Natural killer cell treated with Interleukin-12 subunit alpha and Interleukin-12 subunit beta and Interleukin-15 and Interleukin-18, amount 100 ng/mL, for 72 hours (primary cell): Measurements from ENCODE around the gene S100A8. TPM values are rescaled to one million over a fixed set of nuclear protein-coding genes. Genes with fewer than 3 reads are reported as not detected.
"Not testable (repeated sequence)": the region's sequence is repeated elsewhere in the genome, so short reads cannot be mapped to it uniquely, and the experiment has no call there.

Experiments used
- ATAC-seq, 2 donors: fragments of 150-1000 bp; cut with Tn5 transposase in 1 of 2; sonication (Bioruptor Pico), chemical (Tn5 transposase) in 1 of 2; 2 replicates each; pipeline ENCODE4 v1.10.0; 2021
- DNase-seq: peaks from one replicate; pipeline ENCODE4 v3.0.0; 2022; ENCODE audit warnings: low spot score
- H3K27ac Mint-ChIP-seq, 2 donors: 1 replicate in 1 of 2; 2 replicates in 1 of 2; pipeline ENCODE4 v1.8.0; 2022; ENCODE audit warnings: mixed read lengths in 2 of 2, mild to moderate bottlenecking in 1 of 2, moderate library complexity in 1 of 2
- H3K27me3 Mint-ChIP-seq, 2 donors: 1 replicate in 1 of 2; 2 replicates in 1 of 2; pipeline ENCODE4 v1.8.0; 2022; ENCODE audit warnings: mixed read lengths in 2 of 2
- H3K36me3 Mint-ChIP-seq: one replicate; pipeline ENCODE4 v1.8.0; 2022; ENCODE audit warnings: mixed read lengths
- H3K4me1 Mint-ChIP-seq, 2 donors: 1 replicate in 1 of 2; 2 replicates in 1 of 2; pipeline ENCODE4 v1.8.0; 2022; ENCODE audit warnings: low read depth in 2 of 2, mixed read lengths in 2 of 2, mild to moderate bottlenecking in 1 of 2
- H3K4me3 Mint-ChIP-seq: one replicate; pipeline ENCODE4 v1.8.0; 2022; ENCODE audit warnings: mixed read lengths
- H3K9me3 Mint-ChIP-seq: 2 replicates; pipeline ENCODE4 v1.8.0; 2022; ENCODE audit warnings: mixed read lengths
- total RNA-seq, 2 donors: library from RNA; stranded (reverse); gene quantifications; one replicate each; pipeline ENCODE4 v1.2.3, GENCODE V29; 2022

Gene S100A8
- total RNA-seq, 2 donors from 2014 or later, result 1.8 TPM; not detected in 1

DNA sequence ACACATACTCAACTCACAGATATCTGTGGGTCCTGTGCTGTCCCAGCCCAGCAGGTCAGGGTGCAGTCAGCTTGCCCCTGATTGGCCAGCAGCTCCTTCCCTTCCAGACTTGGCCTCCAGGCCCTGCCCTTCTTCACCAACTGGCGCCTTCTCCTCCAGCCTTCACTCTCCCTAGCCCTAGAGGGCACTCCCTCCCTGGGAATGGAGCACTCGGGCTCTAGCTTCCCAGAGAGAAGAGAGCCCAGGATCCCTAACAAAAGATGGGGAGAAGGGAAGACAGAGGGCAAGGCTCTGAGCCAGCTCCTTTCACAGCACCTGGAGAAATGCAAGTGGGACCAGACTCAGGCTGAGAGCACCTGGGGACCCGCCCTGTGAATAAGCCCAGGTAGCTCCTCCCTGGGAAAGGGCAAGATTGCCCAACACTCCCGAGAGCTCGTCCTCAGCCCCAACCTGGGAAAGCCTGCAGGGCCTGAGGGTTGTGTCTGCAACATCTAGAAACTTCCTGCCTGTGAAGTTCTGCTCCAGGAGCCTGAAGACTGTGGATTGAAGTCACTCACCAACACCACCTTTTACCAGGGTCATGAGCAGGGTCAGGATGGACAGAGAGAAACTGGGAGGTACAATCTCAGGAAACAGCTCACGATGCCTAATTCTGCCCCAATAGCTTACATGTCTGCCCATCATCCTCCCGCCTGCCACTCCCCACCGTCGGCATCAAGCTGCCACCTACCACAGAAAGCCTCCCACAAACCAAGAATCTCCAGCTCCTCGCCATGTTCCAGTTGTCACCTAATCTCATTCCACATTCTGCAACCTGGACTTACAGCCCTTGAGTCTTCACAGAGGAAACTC lies 42.1 kb downstream of the S100A8 start, which contains the start of gene PGLYRP4:
Gene PGLYRP4, minus strand, starts transcription at position 331 of the 852 bp plus-strand sequence. CDS start 909 bp downstream, outside the sequence.
- Mint-ChIP-seq H3K4me1 (peaks cover 7 to 19% of the 10 kb centered on the region in 2 donors), H3K27ac (no peak within 1 kb of the TSS), H3K36me3 (no peaks in the 10 kb centered on the region), H3K4me3 (no peak within 1 kb of the TSS), H3K9me3 (no peaks in the 10 kb centered on the region), H3K27me3 (peaks cover 30 to 44% of the 10 kb centered on the region in 2 donors)
- ATAC-seq (no peak), DNase-seq (no peak)

DNA sequence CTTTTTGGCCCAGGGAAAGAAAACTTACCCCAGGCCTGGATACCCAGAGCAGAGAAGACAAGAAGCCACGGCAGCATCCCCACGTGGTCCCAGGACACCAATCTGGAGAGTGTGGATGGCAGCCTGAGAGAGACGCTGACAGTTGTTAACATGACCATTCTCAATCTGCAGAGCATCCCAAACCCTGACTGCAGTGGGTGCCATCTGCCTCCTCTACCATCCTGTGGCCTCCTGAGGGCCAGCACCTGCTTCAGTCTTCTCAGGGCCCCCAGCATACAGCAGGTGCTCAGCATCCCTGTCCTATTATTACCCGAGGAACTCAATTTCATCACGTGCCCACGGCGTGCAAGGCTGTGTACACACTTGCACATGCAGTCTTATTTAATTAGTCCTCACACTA lies 43.0 kb downstream of the S100A8 start:
- Mint-ChIP-seq H3K9me3 (no peaks in the 10 kb centered on the region), H3K27me3 (peaks cover 35 to 45% of the 10 kb centered on the region in 2 donors), H3K4me1 (peaks cover 7 to 19% of the 10 kb centered on the region in 2 donors), H3K4me3 (no peak overlapping the region), H3K27ac (no peak overlapping the region), H3K36me3 (no peaks in the 10 kb centered on the region)
- DNase-seq (no peak), ATAC-seq (no peak)

DNA sequence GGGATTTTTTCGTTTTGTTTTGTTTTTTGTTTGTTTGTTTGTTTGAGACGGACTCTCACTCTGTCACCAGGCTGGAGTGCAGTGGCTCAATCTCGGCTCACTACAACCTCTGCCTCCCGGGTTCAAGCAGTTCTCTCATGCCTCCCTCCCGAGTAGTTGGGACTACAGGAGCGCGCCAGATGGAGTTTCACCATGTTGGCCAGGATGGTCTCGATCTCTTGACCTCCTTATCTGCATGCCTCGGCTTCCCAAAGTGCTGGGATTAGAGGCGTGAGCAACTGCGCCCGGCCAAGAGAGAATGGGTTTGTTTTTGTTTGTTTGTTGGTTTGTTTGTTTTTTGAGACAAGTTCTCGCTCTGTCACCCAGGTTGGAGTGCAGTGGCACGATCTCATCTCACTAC lies 43.8 kb downstream of the S100A8 start:
- not testable (repeated sequence) for H3K4me3 Mint-ChIP-seq, DNase-seq, H3K9me3 Mint-ChIP-seq, H3K27ac Mint-ChIP-seq, H3K36me3 Mint-ChIP-seq, ATAC-seq
- Mint-ChIP-seq H3K4me1 (peaks cover 7 to 19% of the 10 kb centered on the region in 2 donors), H3K27me3 (peaks cover 42 to 50% of the 10 kb centered on the region in 2 donors)

DNA sequence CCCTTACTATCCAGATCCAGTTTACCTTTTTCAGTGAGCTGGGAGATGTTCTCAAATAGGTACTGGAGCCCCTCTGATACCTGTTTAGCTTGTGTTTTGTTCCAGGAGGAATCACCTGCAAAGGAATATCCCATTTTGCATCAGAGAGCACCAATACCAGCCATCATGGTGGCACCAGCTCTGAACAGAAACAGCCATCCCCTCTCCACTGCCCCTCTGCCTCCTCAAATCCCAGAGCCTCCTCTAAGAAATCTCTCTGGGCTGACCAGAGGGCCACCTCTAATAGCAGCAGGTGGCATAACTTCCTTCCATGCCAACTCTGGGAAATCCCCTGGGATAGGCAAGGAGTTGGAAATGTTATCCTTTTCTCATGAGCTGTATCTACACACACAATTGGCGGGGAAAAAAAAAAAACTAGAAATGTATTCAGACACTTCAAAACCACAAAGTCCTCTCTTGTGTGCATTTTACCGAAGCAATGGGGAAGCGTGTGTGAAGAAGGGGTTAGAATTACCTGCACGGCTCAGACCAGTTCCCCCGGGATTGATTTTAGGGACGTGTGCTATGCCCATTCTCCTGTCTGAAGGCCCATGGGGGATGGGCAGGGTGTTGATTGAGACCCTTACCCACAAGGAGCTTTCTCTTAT lies 44.7 kb downstream of the S100A8 start:
- Mint-ChIP-seq H3K27me3 (peaks cover 44 to 52% of the 10 kb centered on the region in 2 donors), H3K9me3 (no peaks in the 10 kb centered on the region), H3K4me1 (peaks cover 7 to 19% of the 10 kb centered on the region in 2 donors), H3K4me3 (no peak overlapping the region), H3K27ac (peak overlapping the region in 1 of 2 donors; percentile 3), H3K36me3 (no peaks in the 10 kb centered on the region)
- ATAC-seq (no peak), DNase-seq (no peak)

DNA sequence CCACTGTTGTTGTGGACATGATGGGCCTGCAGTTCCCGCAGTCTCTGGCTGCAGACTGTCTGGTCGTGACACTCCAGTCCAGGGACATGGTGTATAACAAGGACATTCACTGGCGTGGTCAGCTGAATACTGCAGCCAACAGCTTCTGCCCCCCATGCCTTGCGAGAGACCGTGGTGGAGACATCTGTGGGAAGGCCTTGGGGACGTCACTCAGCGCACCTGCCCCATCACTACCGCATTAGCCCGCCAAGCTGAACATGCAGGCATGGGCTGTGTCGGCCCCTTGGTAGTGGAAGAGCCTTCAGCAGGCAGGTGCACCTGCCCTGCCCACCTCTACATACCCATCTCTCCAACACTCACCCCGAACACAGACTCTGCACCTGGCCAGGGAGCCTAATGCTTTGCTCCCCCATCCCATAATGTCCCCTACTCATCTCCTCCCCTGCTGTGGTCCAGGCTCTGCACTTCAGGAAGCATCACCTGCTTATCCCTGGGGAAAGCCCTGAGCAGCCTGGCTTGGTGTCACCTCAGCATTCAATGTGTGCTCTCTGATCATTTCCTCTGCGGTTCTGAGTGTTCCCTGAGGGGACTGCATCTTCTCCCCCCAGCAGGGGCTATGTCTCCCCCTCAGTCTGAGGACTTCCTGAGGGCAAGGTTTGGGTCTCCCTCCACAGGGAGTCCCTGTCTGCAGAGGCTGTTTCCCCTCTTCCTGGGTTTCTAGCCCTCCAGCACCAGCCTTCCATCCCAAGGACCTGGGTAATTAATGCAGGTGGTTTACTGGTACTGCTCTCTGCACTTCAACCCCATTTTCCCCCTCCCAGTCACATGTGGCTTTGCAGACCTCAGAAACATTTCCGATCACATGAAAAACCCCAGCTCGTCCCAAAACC lies 45.4 kb downstream of the S100A8 start:
- Mint-ChIP-seq H3K9me3 (no peaks in the 10 kb centered on the region), H3K27ac (peak overlapping the region in 1 of 2 donors; percentile 3), H3K4me1 (peaks cover 7 to 19% of the 10 kb centered on the region in 2 donors), H3K4me3 (no peak overlapping the region), H3K36me3 (no peaks in the 10 kb centered on the region), H3K27me3 (peaks cover 48 to 57% of the 10 kb centered on the region in 2 donors)
- DNase-seq (no peak), ATAC-seq (peak in 1 of 2 donors; percentile 15)

DNA sequence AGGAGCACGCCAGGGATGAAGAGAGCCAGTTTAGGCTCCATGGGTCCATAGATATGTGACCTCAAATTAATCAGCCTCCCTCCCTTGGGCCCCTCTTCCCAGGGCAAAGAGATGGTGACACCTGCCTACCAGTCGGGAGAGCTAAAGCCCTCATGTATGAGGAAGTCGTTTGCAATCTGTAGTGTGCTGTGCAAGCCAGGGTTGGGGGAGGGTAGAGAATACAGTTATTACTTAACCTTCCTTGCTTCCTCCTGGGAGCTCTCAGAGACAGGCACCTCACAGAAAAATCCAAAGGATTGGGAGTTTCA lies 46.2 kb downstream of the S100A8 start:
- H3K27ac Mint-ChIP-seq, result no peak overlapping the region
- H3K4me3 Mint-ChIP-seq, result no peak overlapping the region
- H3K4me1 Mint-ChIP-seq, result peaks cover 7 to 19% of the 10 kb centered on the region in 2 donors
- H3K36me3 Mint-ChIP-seq, result no peaks in the 10 kb centered on the region
- peaks cover 48 to 51% of the 10 kb centered on the region in 2 donors for H3K27me3 Mint-ChIP-seq
- no peaks in the 10 kb centered on the region for H3K9me3 Mint-ChIP-seq
- ATAC-seq (no peak), DNase-seq (no peak)

DNA sequence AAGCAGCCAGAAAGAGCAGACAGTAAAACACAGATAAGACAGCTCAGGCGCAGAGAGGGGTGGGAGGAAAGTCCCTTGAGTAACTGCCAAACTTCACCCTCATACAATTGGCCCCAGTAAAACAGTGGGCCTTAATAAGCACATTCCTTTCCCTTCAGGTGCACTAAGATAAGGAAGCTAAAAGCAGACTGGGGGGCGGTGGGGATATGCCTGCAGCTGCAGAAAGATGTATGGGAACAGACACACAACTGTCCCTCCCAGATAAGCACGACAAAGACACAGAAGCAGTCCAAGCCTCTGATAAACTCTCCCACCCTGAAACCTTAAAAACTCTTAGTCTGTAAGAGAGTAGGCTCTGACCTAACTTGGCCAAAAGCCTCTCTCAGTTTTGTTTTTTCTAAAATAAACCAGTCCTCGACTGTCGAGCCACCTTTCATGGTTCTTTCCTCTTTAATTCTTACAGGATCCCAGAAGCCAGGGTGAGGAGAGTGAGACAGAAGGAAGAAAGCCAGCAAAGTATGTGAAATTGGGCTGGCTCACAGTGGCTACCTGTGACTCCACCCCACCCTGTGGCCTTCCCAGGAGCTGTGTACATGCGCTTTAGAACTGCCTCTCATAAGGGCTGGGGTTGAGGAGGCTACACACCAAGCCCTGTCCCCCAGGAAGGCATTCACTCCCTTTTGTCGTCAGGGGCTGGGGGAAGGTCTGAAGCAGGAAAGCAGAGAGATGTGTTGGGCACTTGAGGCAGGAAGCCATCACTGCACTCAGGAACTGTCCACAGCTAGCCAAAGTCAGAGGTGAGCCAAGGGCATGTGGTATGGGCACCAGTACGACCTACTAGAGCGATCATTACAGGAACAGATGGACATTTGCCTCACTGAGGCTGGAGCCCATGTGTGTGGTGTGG lies 46.8 kb downstream of the S100A8 start:
- no peak for DNase-seq
- no peak for ATAC-seq
- no peak overlapping the region for H3K27ac Mint-ChIP-seq
- H3K9me3 Mint-ChIP-seq, result no peaks in the 10 kb centered on the region
- H3K4me3 Mint-ChIP-seq, result no peak overlapping the region
- no peaks in the 10 kb centered on the region for H3K36me3 Mint-ChIP-seq
- peaks cover 7 to 19% of the 10 kb centered on the region in 2 donors for H3K4me1 Mint-ChIP-seq
- peaks cover 44 to 51% of the 10 kb centered on the region in 2 donors for H3K27me3 Mint-ChIP-seq

DNA sequence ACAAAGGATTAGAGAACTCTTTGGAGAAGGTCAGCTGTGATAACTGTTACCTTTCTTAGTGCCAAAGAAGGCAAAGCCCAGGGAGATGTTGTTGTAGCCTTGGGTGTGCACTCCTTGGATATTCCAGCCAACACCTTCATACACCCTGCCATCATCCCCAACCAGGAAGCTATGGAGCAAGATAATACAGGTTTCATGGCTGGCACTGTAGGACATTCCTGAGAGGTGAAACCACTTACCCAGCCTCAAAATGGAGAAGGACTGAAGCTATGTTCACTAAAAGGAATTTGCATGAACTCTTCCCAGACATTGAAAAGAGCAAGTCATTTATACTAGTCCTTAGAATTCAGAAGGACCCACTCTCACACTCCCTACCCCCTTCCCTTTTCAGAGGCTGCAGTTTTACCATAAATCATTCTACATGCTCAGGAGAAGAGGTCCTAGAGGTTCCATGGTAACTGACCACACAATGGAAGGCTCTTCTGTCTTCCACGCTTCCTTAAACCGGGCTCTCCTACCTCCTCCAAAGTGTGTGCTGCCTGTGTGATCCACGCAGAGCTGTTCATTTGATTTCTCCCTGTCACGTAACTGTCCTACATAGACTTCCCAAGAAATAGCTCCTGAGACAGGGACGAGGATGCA lies 47.7 kb downstream of the S100A8 start:
- Mint-ChIP-seq H3K27ac (no peak overlapping the region), H3K4me1 (peaks cover 7 to 19% of the 10 kb centered on the region in 2 donors), H3K27me3 (peaks cover 47 to 58% of the 10 kb centered on the region in 2 donors), H3K4me3 (no peak overlapping the region), H3K9me3 (no peaks in the 10 kb centered on the region), H3K36me3 (no peaks in the 10 kb centered on the region)
- DNase-seq (no peak), ATAC-seq (no peak)

DNA sequence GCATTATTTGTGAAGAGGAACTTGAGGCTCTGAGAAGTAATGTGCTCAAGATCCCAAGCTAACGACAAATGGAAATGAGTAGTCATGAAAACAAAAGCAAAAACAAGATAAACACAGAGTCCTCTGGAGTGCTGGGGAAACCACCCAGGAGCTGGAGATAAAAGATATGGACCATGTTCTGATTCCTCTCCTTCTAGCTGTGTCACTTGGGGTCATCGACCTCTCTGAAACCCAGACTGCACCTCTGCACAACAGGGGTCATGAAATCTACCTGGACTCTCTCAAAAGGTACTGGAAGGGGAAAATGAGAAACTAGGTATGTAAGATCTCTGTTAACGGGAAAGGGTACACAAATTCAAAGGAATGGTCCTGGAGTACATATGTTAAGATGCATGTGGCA lies 48.7 kb downstream of the S100A8 start:
- no peaks in the 10 kb centered on the region for H3K36me3 Mint-ChIP-seq
- no peak for ATAC-seq
- DNase-seq, result no peak
- H3K27me3 Mint-ChIP-seq, result peaks cover 51 to 66% of the 10 kb centered on the region in 2 donors
- H3K4me3 Mint-ChIP-seq, result no peak overlapping the region
- no peak overlapping the region for H3K27ac Mint-ChIP-seq
- peaks cover 7 to 19% of the 10 kb centered on the region in 2 donors for H3K4me1 Mint-ChIP-seq
- no peaks in the 10 kb centered on the region for H3K9me3 Mint-ChIP-seq

DNA sequence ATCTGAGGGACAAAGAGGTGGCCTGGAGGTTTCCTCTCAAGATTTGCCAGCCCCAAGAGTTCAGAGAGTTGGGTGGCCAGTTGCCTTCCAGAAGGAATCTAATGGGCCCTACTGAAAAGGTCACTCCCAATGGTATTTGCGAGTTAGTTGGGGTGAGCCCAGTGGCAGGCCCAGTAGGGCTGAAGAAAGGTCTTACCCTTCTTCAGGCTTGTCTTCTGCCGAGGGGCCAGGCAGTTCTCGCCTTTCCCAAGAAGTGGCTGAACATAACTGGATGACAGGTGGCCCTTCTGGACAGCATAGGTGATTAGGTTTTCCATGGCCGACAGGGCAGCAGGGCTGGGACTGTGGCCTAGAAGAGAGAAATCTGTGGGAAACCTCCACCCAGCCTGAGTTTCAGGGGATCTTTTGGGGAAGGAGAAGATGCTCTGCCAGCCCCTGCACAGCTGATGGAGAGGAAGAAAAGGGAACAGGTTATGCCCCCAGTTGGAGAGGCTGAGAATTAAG lies 49.4 kb downstream of the S100A8 start:
- Mint-ChIP-seq H3K27me3 (peaks cover 46 to 66% of the 10 kb centered on the region in 2 donors), H3K27ac (no peak overlapping the region), H3K4me1 (peaks cover 7 to 15% of the 10 kb centered on the region in 2 donors), H3K4me3 (no peak overlapping the region), H3K36me3 (no peaks in the 10 kb centered on the region), H3K9me3 (no peaks in the 10 kb centered on the region)
- ATAC-seq (no peak), DNase-seq (no peak)

DNA sequence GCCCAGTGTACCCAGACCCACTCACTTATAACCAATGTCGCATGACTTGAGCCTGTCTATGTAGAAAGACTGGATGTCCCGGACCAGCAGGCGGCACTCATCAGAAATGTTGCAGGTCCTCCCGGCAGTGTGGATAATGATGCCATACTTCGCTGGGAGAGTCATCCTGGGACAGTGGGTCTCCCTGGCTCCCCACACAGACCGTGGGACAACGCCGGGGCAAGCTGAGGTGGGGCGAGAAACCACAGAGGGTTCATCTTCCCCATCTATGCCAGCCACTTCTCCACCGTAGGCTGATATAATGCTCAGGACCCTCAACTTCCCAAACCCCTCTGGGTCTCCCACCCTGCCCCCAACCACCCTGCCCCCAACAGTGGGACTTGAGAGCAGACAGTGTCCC lies 50.5 kb downstream of the S100A8 start:
- Mint-ChIP-seq H3K9me3 (no peaks in the 10 kb centered on the region), H3K27ac (no peak overlapping the region)
- no peak for DNase-seq

More for the DNA sequence above, 50.5 kb downstream of the S100A8 start:
- Mint-ChIP-seq H3K27me3 (peaks cover 41 to 56% of the 10 kb centered on the region in 2 donors), H3K36me3 (no peaks in the 10 kb centered on the region), H3K4me3 (no peak overlapping the region), H3K4me1 (peaks cover 0 to 5% of the 10 kb centered on the region in 2 donors)
- no peak for ATAC-seq
